ENCODE data around the gene LOX.

Gene LOX

DNA sequence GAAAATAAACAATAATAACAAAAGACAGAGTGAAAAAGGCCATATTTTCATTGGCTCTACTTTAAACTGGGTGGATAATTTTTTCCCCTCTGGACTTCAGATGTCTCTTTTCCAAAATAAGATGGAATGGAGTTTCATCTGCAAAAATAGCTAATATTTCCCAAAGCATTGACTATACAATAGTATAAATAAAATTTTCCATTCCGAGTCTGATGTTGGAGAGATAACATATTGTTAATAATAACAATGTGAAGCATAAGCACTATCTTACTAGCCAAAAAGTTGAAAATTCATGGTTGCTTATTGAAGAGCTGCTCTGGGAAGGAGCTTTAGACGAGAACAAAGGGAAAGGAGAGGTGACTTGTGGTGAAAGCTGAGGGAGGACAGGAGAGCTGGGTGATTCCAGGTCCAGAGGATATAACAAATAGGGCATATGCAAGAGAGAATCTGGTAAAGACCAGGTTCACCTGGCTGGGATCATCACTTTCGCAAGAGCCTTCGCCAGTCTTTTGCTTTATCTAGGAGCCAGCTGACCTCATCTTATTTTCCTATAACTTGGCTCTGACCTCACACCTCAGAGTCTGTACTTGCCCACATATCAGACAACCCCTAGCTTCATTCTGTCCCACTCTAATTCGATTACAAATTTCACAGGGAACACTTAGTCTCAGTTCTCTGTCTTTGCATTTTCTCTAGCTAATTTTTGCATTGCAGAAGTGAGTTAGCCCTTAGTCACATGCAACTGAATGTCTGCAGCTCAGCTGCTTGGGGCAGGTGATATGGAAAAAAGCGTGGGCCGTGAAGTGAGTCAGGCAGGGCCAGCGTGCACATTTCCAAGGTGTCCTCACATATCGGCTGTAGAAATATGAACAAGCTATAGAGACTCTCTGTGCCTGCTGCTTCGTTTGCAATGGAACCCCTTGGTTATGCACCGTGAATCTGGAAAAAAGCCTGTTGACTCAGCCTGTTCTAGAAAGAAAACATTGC is 43.7 kb upstream of the LOX start:
- Histone ChIP-seq H3K27me3 (ENCODE audit: insufficient read depth, poor library complexity, severe bottlenecking) (no peaks in the 10 kb centered on the region), H3K4me1 (ENCODE audit: insufficient read depth, poor library complexity, severe bottlenecking) (peaks cover 19% of the 10 kb centered on the region), H3K36me3 (ENCODE audit: low read depth) (no peaks in the 10 kb centered on the region), H3K9me3 (ENCODE audit: severe bottlenecking) (no peaks in the 10 kb centered on the region), H3K27ac (ENCODE audit: poor library complexity, severe bottlenecking) (peak overlapping the region; percentile 32), H3K4me3 (ENCODE audit: severe bottlenecking) (no peak overlapping the region)
- peak; percentile 72 for DNase-seq (ENCODE audit: low spot score)
- TF ChIP-seq, protein P1, sequence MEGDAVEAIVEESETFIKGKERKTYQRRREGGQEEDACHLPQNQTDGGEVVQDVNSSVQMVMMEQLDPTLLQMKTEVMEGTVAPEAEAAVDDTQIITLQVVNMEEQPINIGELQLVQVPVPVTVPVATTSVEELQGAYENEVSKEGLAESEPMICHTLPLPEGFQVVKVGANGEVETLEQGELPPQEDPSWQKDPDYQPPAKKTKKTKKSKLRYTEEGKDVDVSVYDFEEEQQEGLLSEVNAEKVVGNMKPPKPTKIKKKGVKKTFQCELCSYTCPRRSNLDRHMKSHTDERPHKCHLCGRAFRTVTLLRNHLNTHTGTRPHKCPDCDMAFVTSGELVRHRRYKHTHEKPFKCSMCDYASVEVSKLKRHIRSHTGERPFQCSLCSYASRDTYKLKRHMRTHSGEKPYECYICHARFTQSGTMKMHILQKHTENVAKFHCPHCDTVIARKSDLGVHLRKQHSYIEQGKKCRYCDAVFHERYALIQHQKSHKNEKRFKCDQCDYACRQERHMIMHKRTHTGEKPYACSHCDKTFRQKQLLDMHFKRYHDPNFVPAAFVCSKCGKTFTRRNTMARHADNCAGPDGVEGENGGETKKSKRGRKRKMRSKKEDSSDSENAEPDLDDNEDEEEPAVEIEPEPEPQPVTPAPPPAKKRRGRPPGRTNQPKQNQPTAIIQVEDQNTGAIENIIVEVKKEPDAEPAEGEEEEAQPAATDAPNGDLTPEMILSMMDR (IDR thresholded peaks at IDR 0.05; ENCODE audit: poor library complexity, severe bottlenecking), result no peak
- ATAC-seq (ENCODE audit: low read depth), result peak; percentile 97

DNA sequence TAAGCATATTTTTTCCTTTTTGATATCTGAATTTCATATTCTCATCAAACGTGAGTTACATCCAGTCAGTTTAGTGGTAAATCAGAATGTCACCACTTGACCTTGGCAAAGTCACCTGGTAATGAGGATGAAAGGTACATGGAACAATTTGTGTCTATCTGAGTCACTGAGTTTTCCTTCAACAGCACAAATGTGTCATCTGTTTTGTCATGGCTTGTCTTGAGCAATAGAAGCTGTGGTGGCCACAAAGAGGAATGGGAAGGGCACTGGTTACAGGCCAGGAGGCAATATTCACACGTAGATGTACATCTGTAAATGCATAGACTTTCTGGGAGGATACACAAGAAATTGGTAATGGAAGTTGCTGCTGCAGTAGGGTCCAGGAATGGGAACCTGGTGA is 42.9 kb upstream of the LOX start:
- H3K27ac ChIP-seq (ENCODE audit: poor library complexity, severe bottlenecking), result no peak overlapping the region
- DNase-seq (ENCODE audit: low spot score) (no peak), ATAC-seq (ENCODE audit: low read depth) (no peak)
- H3K36me3 ChIP-seq (ENCODE audit: low read depth), result no peaks in the 10 kb centered on the region
- no peaks in the 10 kb centered on the region for H3K27me3 ChIP-seq (ENCODE audit: insufficient read depth, poor library complexity, severe bottlenecking)
- peaks cover 19% of the 10 kb centered on the region for H3K4me1 ChIP-seq (ENCODE audit: insufficient read depth, poor library complexity, severe bottlenecking)
- H3K9me3 ChIP-seq (ENCODE audit: severe bottlenecking), result no peaks in the 10 kb centered on the region
- no peak overlapping the region for H3K4me3 ChIP-seq (ENCODE audit: severe bottlenecking)
- TF ChIP-seq, protein P1 (IDR thresholded peaks at IDR 0.05; ENCODE audit: poor library complexity, severe bottlenecking), result no peak

DNA sequence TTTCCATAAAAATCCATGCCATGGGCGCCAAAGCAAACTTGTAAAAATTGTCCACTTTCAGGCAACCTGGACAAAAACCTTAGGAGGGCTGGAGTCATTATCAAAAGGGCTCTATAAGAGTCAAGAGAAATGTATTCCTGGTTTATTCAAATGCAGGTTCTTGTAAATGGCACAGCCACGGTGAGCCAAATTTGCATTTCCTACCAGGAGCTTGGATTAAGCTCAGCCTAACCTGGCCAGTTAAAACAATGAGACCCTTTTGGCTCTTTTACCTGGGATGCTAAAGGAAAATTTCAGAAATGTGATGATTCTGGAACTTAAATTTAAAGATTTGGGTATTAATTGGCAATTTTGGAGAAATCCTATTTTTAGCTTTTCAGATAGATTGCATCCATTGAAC is 42.4 kb upstream of the LOX start:
- Histone ChIP-seq H3K4me3 (ENCODE audit: severe bottlenecking) (no peak overlapping the region), H3K9me3 (ENCODE audit: severe bottlenecking) (no peaks in the 10 kb centered on the region), H3K27me3 (ENCODE audit: insufficient read depth, poor library complexity, severe bottlenecking) (no peaks in the 10 kb centered on the region), H3K36me3 (ENCODE audit: low read depth) (no peaks in the 10 kb centered on the region), H3K27ac (ENCODE audit: poor library complexity, severe bottlenecking) (no peak overlapping the region), H3K4me1 (ENCODE audit: insufficient read depth, poor library complexity, severe bottlenecking) (peaks cover 19% of the 10 kb centered on the region)
- DNase-seq (ENCODE audit: low spot score) (no peak), ATAC-seq (ENCODE audit: low read depth) (no peak)
- TF ChIP-seq, protein P1 (IDR thresholded peaks at IDR 0.05; ENCODE audit: poor library complexity, severe bottlenecking), result no peak

DNA sequence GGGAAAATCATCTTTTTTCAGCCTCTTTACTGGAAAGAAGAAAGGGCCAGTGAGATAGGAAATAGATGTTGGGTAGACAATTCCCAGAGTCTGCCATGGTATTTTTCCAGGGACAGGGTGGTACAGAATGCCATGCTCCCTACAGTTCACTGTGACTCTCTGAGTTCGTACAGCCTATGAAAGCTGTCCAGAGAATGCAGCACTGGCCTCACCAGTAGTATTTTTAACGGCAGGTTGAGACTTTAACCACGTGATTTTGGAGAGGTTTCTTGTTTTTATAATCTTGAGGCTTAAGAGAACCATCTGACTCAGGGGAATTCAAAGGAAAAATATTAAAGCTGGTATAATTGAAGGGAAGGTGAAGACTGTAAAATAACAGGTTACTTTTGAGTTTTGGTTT is 41.1 kb upstream of the LOX start:
- ATAC-seq (ENCODE audit: low read depth) (no peak), DNase-seq (ENCODE audit: low spot score) (no peak)
- no peak overlapping the region for H3K27ac ChIP-seq (ENCODE audit: poor library complexity, severe bottlenecking)
- H3K4me3 ChIP-seq (ENCODE audit: severe bottlenecking), result no peak overlapping the region
- no peaks in the 10 kb centered on the region for H3K9me3 ChIP-seq (ENCODE audit: severe bottlenecking)
- TF ChIP-seq, protein P1 (IDR thresholded peaks at IDR 0.05; ENCODE audit: poor library complexity, severe bottlenecking), result no peak
- H3K36me3 ChIP-seq (ENCODE audit: low read depth), result no peaks in the 10 kb centered on the region
- no peaks in the 10 kb centered on the region for H3K27me3 ChIP-seq (ENCODE audit: insufficient read depth, poor library complexity, severe bottlenecking)
- H3K4me1 ChIP-seq (ENCODE audit: insufficient read depth, poor library complexity, severe bottlenecking), result peaks cover 19% of the 10 kb centered on the region

Measured in RWPE2 (cell line).